Muscle layer of colon (tissue), 2 donors: ENCODE data around the gene AGAP3.
A peak's percentile ranks its signal among the peaks of the same experiment; 100 is the strongest.

Experiments
- H3K27ac ChIP-seq: one replicate; pipeline ENCODE4 v1.7.0; 2013; ENCODE audit warnings: low read depth, mild to moderate bottlenecking, low read length, moderate library complexity
- H3K27me3 ChIP-seq, 2 donors: one replicate each; pipeline ENCODE4 v1.7.0; 2013; ENCODE audit warnings: low read length in 2 of 2, mild to moderate bottlenecking in 2 of 2; ENCODE audit not compliant: insufficient read depth in 2 of 2, control insufficient read depth in 1 of 2
- H3K36me3 ChIP-seq: one replicate; pipeline ENCODE4 v1.7.0; 2013; ENCODE audit warnings: mild to moderate bottlenecking, low read length; ENCODE audit not compliant: insufficient read depth
- H3K4me1 ChIP-seq: one replicate; pipeline ENCODE4 v1.7.0; 2013; ENCODE audit warnings: mild to moderate bottlenecking, low read length; ENCODE audit not compliant: insufficient read depth
- H3K4me3 ChIP-seq, 2 donors: one replicate each; pipeline ENCODE4 v1.7.0; 2013; ENCODE audit warnings: low read length in 2 of 2, low read depth in 1 of 2, mild to moderate bottlenecking in 1 of 2, moderate library complexity in 1 of 2
- H3K9ac ChIP-seq: one replicate; pipeline ENCODE4 v1.7.0; 2013; ENCODE audit warnings: low read length
- H3K9me3 ChIP-seq: one replicate; pipeline ENCODE4 v1.7.0; 2013; ENCODE audit warnings: mild to moderate bottlenecking, low read length
- donor health status: abdominal sarcoma.
- donor health status: Adenocarcinoma of cecum.

AGAP3 gene

GRCh38 chr7:151059367-151060112 lies 26.7 kb upstream of the AGAP3 start, which contains the start of gene SLC4A2:
SLC4A2 (plus strand) TSS chr7:151059589; CDS start chr7:151061988, 2,399 bp downstream.
- no peaks in the 10 kb centered on the region for H3K27me3 ChIP-seq
- peak within 1 kb of the TSS; percentile 94 to 97 for H3K4me3 ChIP-seq
- peak within 1 kb of the TSS; percentile 88 for H3K9ac ChIP-seq
- peak within 1 kb of the TSS; percentile 97 for H3K27ac ChIP-seq
- peaks cover 47% of the 10 kb centered on the region for H3K4me1 ChIP-seq
- no peaks in the 10 kb centered on the region for H3K9me3 ChIP-seq
- H3K36me3 ChIP-seq = peaks cover under 1% of the 10 kb centered on the region

- H3K36me3 ChIP-seq = peaks cover 6% of the 10 kb centered on the region
- H3K27ac ChIP-seq = peak overlapping the region; percentile 97
- no peaks in the 10 kb centered on the region for H3K27me3 ChIP-seq
- peak overlapping the region; percentile 60 for H3K9ac ChIP-seq
- H3K9me3 ChIP-seq = no peaks in the 10 kb centered on the region
- peak overlapping the region; percentile 94 to 97 for H3K4me3 ChIP-seq
- H3K4me1 ChIP-seq = peaks cover 47% of the 10 kb centered on the region
Measured at GRCh38 chr7:151060113-151060415, 26.2 kb upstream of the AGAP3 start.

- H3K9me3 ChIP-seq = no peaks in the 10 kb centered on the region
- H3K36me3 ChIP-seq = peaks cover 12% of the 10 kb centered on the region
- peak overlapping the region; percentile 97 for H3K27ac ChIP-seq
- no peaks in the 10 kb centered on the region for H3K27me3 ChIP-seq
- H3K4me1 ChIP-seq = peaks cover 47% of the 10 kb centered on the region
- peak overlapping the region; percentile 60 for H3K9ac ChIP-seq
- H3K4me3 ChIP-seq = peak overlapping the region; percentile 94 to 97
Measured at GRCh38 chr7:151060416-151061212, 25.7 kb upstream of the AGAP3 start.

- H3K4me3 ChIP-seq = peak overlapping the region; percentile 38 to 97
Measured at GRCh38 chr7:151061213-151062110, 24.8 kb upstream of the AGAP3 start.

GRCh38 chr7:151062111-151062398 lies 24.2 kb upstream of the AGAP3 start:
- H3K27me3 ChIP-seq = no peaks in the 10 kb centered on the region
- peak overlapping the region; percentile 97 for H3K27ac ChIP-seq
- H3K36me3 ChIP-seq = peaks cover 24% of the 10 kb centered on the region

More at GRCh38 chr7:151061213-151062110, 24.8 kb upstream of the AGAP3 start:
- no peaks in the 10 kb centered on the region for H3K27me3 ChIP-seq
- peak overlapping the region; percentile 60 for H3K9ac ChIP-seq
- H3K4me1 ChIP-seq = peaks cover 46% of the 10 kb centered on the region
- H3K9me3 ChIP-seq = no peaks in the 10 kb centered on the region
- H3K27ac ChIP-seq = peak overlapping the region; percentile 97
- peaks cover 20% of the 10 kb centered on the region for H3K36me3 ChIP-seq

GRCh38 chr7:151062399-151063211 lies 23.7 kb upstream of the AGAP3 start:
- no peaks in the 10 kb centered on the region for H3K27me3 ChIP-seq
- peaks cover 37% of the 10 kb centered on the region for H3K4me1 ChIP-seq
- H3K9ac ChIP-seq = no peak overlapping the region
- peaks cover 30% of the 10 kb centered on the region for H3K36me3 ChIP-seq
- peak overlapping the region in 1 of 2 donors; percentile 13 for H3K4me3 ChIP-seq
- no peaks in the 10 kb centered on the region for H3K9me3 ChIP-seq
- H3K27ac ChIP-seq = peak overlapping the region; percentile 97

More at GRCh38 chr7:151062111-151062398, 24.2 kb upstream of the AGAP3 start:
- Histone ChIP-seq H3K9me3 (no peaks in the 10 kb centered on the region), H3K9ac (peak overlapping the region; percentile 60), H3K4me1 (peaks cover 41% of the 10 kb centered on the region), H3K4me3 (peak overlapping the region in 1 of 2 donors; percentile 97)

GRCh38 chr7:151063212-151063561 lies 23.1 kb upstream of the AGAP3 start:
- Histone ChIP-seq H3K4me3 (peak overlapping the region in 1 of 2 donors; percentile 13), H3K27ac (peak overlapping the region; percentile 44), H3K36me3 (peaks cover 36% of the 10 kb centered on the region), H3K9me3 (no peaks in the 10 kb centered on the region), H3K9ac (no peak overlapping the region), H3K4me1 (peaks cover 37% of the 10 kb centered on the region), H3K27me3 (no peaks in the 10 kb centered on the region)

GRCh38 chr7:151064454-151064853 lies 21.8 kb upstream of the AGAP3 start:
- Histone ChIP-seq H3K4me1 (peaks cover 27% of the 10 kb centered on the region), H3K27me3 (no peaks in the 10 kb centered on the region), H3K9me3 (no peaks in the 10 kb centered on the region), H3K27ac (no peak overlapping the region), H3K9ac (no peak overlapping the region), H3K36me3 (peaks cover 44% of the 10 kb centered on the region), H3K4me3 (no peak overlapping the region)

- Histone ChIP-seq H3K36me3 (peaks cover 49% of the 10 kb centered on the region), H3K27ac (no peak overlapping the region), H3K9me3 (no peaks in the 10 kb centered on the region), H3K27me3 (no peaks in the 10 kb centered on the region), H3K4me1 (peaks cover 27% of the 10 kb centered on the region), H3K4me3 (no peak overlapping the region), H3K9ac (no peak overlapping the region)
Measured at GRCh38 chr7:151064993-151065392, 21.3 kb upstream of the AGAP3 start.

GRCh38 chr7:151065516-151065915 lies 20.8 kb upstream of the AGAP3 start:
- Histone ChIP-seq H3K4me3 (no peak overlapping the region), H3K4me1 (peaks cover 25% of the 10 kb centered on the region), H3K27me3 (no peaks in the 10 kb centered on the region), H3K27ac (no peak overlapping the region), H3K36me3 (peaks cover 54% of the 10 kb centered on the region), H3K9ac (no peak overlapping the region), H3K9me3 (no peaks in the 10 kb centered on the region)
